B cell (primary cell): ENCODE data around the gene FMNL2.

Experiments
- CTCF ChIP-seq: fragments of 200-600 bp; IDR thresholded peaks from one replicate; pipeline ENCODE4 v1.8.0; 2022; ENCODE audit warnings: antibody characterized with exemption, mild to moderate bottlenecking
- EZH2 ChIP-seq: IDR thresholded peaks from 2 replicates; pipeline ENCODE4 v1.6.1; 2012; ENCODE audit warnings: borderline replicate concordance, low read depth, mild to moderate bottlenecking, moderate library complexity, low read length; ENCODE audit not compliant: insufficient read depth, poor library complexity, severe bottlenecking

GRCh38 chr2:152602750-152603149 is 267.8 kb downstream of the FMNL2 start:
- TF ChIP-seq EZH2 (no peak), CTCF (no peak)
